GM12878 (cell line): ENCODE results near the gene IZUMO1R.

ENCODE experiments used
- CBX5 ChIP-seq: sonication (generic); IDR thresholded peaks from 2 replicates; pipeline ENCODE4 v1.6.1; 2016; ENCODE audit warnings: low read depth, moderate library complexity, mild to moderate bottlenecking, inconsistent platforms
- EGR1 ChIP-seq, 2 experiments: IDR thresholded peaks; 1 replicate in 1 of 2; 2 replicates in 1 of 2; pipeline ENCODE4 v1.6.1; 2011 to 2012; ENCODE audit warnings: low read depth in 2 of 2, low read length in 2 of 2, borderline replicate concordance in 1 of 2, mild to moderate bottlenecking in 1 of 2, moderate library complexity in 1 of 2
- FOXK2 ChIP-seq: fragments of 450-650 bp; IDR thresholded peaks from 2 replicates; pipeline ENCODE4 v1.6.1; 2017; ENCODE audit warnings: mild to moderate bottlenecking, moderate library complexity
- FOXM1 ChIP-seq: IDR thresholded peaks from 2 replicates; pipeline ENCODE4 v1.6.1; 2012; ENCODE audit warnings: low read depth, mild to moderate bottlenecking, inconsistent platforms, low read length, moderate library complexity
- JUNB ChIP-seq: IDR thresholded peaks from 2 replicates; pipeline ENCODE4 v1.6.1; 2016; ENCODE audit warnings: antibody characterized with exemption, mild to moderate bottlenecking
- NRF1 ChIP-seq: conservative IDR thresholded peaks from 2 replicates; pipeline ENCODE4 v1.6.1; 2011; ENCODE audit warnings: mild to moderate bottlenecking, low read depth, low read length, improper control_type of control experiment
- TF ChIP-seq, protein P1 (sequence below): IDR thresholded peaks from 2 replicates; pipeline ENCODE4 v1.6.1; 2011; ENCODE audit warnings: low read depth, mild to moderate bottlenecking, low read length, moderate library complexity, borderline replicate concordance; ENCODE audit errors: extremely low read depth

- TF ChIP-seq FOXM1, result no peak
- TF ChIP-seq CBX5, result no peak
- no peak for TF ChIP-seq NRF1
- no peak for TF ChIP-seq FOXK2
- no peak for TF ChIP-seq EGR1 (IDR thresholded peaks at IDR 0.05; ENCODE audit: borderline replicate concordance in 1 of 2, low read depth in 2 of 2, low read length in 2 of 2)
- TF ChIP-seq, protein P1, sequence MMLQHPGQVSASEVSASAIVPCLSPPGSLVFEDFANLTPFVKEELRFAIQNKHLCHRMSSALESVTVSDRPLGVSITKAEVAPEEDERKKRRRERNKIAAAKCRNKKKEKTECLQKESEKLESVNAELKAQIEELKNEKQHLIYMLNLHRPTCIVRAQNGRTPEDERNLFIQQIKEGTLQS, result no peak
- no peak for TF ChIP-seq JUNB
Measured at GRCh38 chr11:94276943-94277342, 27.4 kb upstream of the IZUMO1R start.
